GM08714 (cell line): Measurements from ENCODE around the gene STAG2.

Experiments
- H3K4me3 ChIP-seq: fragments of 200-500 bp; sonication (Bioruptor generic); 2 replicates; pipeline ENCODE4 v1.5.1; 2014; ENCODE audit warnings: mild to moderate bottlenecking, low read length, inconsistent platforms
- ZNF274 ChIP-seq: IDR thresholded peaks from 2 replicates; pipeline ENCODE4 v1.6.1; 2012; ENCODE audit warnings: mild to moderate bottlenecking, low read depth, low read length

STAG2 gene

GRCh38 chrX:123990602-123991001, 29.1 kb downstream of the STAG2 start:
- TF ChIP-seq ZNF274: no peak
- H3K4me3 ChIP-seq: no peak overlapping the region

GRCh38 chrX:123993326-123993725, 31.8 kb downstream of the STAG2 start:
- no peak overlapping the region for H3K4me3 ChIP-seq
- TF ChIP-seq ZNF274: no peak

- no peak overlapping the region for H3K4me3 ChIP-seq
- TF ChIP-seq ZNF274: no peak
Measured at GRCh38 chrX:123993904-123994635, 32.6 kb downstream of the STAG2 start.

- H3K4me3 ChIP-seq: no peak overlapping the region
- no peak for TF ChIP-seq ZNF274
Measured at GRCh38 chrX:123994730-123995129, 33.2 kb downstream of the STAG2 start.

GRCh38 chrX:124001581-124001980, 40.1 kb downstream of the STAG2 start:
- H3K4me3 ChIP-seq: no peak overlapping the region
- no peak for TF ChIP-seq ZNF274

GRCh38 chrX:124005228-124005627, 43.7 kb downstream of the STAG2 start:
- TF ChIP-seq ZNF274: no peak
- H3K4me3 ChIP-seq: no peak overlapping the region

- no peak for TF ChIP-seq ZNF274
- H3K4me3 ChIP-seq: no peak overlapping the region
Measured at GRCh38 chrX:124010157-124010556, 48.7 kb downstream of the STAG2 start.

GRCh38 chrX:124010566-124010965, 49.1 kb downstream of the STAG2 start:
- no peak for TF ChIP-seq ZNF274
- no peak overlapping the region for H3K4me3 ChIP-seq

GRCh38 chrX:124015721-124016120, 54.2 kb downstream of the STAG2 start:
- TF ChIP-seq ZNF274: no peak

GRCh38 chrX:124016825-124017224, 55.3 kb downstream of the STAG2 start:
- no peak overlapping the region for H3K4me3 ChIP-seq
- TF ChIP-seq ZNF274: no peak

More at GRCh38 chrX:124015721-124016120, 54.2 kb downstream of the STAG2 start:
- no peak overlapping the region for H3K4me3 ChIP-seq

- TF ChIP-seq ZNF274: no peak
- H3K4me3 ChIP-seq: no peak overlapping the region
Measured at GRCh38 chrX:124018023-124018422, 56.5 kb downstream of the STAG2 start.

- H3K4me3 ChIP-seq: no peak overlapping the region
- no peak for TF ChIP-seq ZNF274
Measured at GRCh38 chrX:124023838-124024238, 62.3 kb downstream of the STAG2 start.

GRCh38 chrX:124026529-124026928, 65.0 kb downstream of the STAG2 start:
- TF ChIP-seq ZNF274: no peak
- no peak overlapping the region for H3K4me3 ChIP-seq

GRCh38 chrX:124028182-124028581, 66.7 kb downstream of the STAG2 start:
- H3K4me3 ChIP-seq: no peak overlapping the region
- TF ChIP-seq ZNF274: no peak

- TF ChIP-seq ZNF274: no peak
- H3K4me3 ChIP-seq: no peak overlapping the region
Measured at GRCh38 chrX:124030520-124030919, 69.0 kb downstream of the STAG2 start.

GRCh38 chrX:124033821-124034220, 72.3 kb downstream of the STAG2 start:
- no peak for TF ChIP-seq ZNF274

More at GRCh38 chrX:124033821-124034220, 72.3 kb downstream of the STAG2 start:
- no peak overlapping the region for H3K4me3 ChIP-seq
